WI38 (cell line): Measurements from ENCODE around the gene PHF1.
A peak's percentile ranks its signal among the peaks of the same experiment; 100 is the strongest.
"Not testable (repeated sequence)": the region's sequence is repeated elsewhere in the genome, so short reads cannot be mapped to it uniquely, and the experiment has no call there.

ENCODE experiments used
- H3K4me3 ChIP-seq: 2 replicates; pipeline ENCODE4 v1.5.1; 2011; ENCODE audit warnings: low read depth, mild to moderate bottlenecking, control low read depth, low read length
- CTCF ChIP-seq: IDR thresholded peaks from 2 replicates; pipeline ENCODE4 v1.5.1; 2012; ENCODE audit warnings: low read depth, mild to moderate bottlenecking, control low read depth, low read length

PHF1 gene

DNA sequence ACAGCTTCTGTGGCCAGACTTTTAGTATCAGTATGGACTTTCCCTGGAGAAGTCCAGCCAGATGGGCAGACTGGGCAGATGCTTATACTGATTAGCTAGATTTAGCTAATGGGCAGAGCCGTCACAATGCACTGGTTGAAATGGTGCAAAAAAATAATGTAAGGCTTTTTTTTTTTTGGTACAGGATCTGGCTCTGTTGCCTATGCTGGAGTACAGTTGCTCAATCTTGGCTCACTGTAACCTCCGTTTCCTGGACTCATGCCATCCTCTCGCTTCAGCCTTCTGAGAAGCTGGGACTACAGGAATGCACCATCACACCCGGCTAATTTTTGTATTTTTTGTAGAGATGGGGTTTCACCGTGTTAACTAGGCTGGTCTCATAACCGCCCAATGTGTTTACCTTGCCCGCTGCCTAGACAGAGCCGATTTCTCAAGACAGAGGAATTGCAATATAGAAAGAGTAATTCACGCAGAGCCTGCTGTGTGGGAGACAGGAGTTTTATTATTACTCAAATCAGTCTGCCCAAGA, 35.6 kb upstream of the PHF1 start:
- H3K4me3 ChIP-seq, result no peak overlapping the region
- no peak for TF ChIP-seq CTCF

- no peak overlapping the region for H3K4me3 ChIP-seq
- TF ChIP-seq CTCF, result no peak
Observed at GRCh38 chr6:33377171-33377570, 33.6 kb upstream of the PHF1 start.

DNA sequence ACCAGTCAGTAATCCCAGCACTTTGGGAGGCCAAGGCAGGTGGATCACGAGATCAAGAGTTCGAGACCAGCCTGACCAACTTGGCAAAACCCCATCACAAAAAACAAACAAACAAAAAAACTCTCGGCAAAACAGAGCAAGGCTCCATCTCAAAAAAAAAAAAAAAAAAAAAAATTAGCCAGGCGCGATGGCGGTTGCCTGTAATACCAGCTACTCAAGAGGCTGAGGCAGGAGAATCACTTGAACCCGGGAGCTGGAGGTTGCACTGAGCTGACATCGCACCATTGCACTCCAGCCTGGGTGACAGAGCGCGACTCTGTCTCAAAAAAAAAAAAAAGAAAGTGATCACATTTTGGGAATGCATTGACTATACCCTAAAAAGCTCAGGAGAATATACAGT, 31.6 kb upstream of the PHF1 start:
- H3K4me3 ChIP-seq, result not testable (repeated sequence)

DNA sequence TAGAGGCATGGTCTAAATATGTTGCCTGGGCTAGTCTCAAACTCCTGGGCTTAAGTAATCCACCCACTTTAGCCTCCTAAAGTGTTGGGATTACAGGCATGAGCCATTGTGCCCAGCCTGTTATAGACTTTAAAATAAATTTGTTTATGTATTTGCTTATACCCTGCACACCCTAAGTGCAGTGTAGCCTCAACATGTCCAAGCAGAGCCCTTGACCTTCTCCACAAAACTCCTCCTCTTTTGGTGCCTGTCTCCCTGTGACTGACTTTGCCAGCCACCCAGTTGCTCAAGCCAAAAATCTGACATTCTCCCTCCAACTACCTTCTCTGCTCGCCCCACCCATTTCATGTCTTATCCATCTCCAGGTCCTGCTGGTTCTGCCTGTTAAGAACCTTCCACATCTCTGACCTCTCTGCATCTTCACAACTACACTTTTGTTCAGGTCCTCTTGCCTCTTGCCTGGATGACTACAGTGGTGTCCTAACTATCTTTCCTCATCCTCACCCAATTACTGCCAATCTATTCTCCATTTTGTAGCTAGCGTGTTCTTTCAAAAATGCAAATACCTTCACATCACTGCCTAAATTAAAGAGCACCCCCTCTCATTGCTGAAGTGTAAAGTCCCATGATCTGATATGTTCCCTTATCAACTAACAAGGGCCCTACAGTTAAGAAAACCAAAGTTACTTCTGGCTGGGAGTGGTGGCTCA, 30.4 kb upstream of the PHF1 start:
- TF ChIP-seq CTCF, result no peak

DNA sequence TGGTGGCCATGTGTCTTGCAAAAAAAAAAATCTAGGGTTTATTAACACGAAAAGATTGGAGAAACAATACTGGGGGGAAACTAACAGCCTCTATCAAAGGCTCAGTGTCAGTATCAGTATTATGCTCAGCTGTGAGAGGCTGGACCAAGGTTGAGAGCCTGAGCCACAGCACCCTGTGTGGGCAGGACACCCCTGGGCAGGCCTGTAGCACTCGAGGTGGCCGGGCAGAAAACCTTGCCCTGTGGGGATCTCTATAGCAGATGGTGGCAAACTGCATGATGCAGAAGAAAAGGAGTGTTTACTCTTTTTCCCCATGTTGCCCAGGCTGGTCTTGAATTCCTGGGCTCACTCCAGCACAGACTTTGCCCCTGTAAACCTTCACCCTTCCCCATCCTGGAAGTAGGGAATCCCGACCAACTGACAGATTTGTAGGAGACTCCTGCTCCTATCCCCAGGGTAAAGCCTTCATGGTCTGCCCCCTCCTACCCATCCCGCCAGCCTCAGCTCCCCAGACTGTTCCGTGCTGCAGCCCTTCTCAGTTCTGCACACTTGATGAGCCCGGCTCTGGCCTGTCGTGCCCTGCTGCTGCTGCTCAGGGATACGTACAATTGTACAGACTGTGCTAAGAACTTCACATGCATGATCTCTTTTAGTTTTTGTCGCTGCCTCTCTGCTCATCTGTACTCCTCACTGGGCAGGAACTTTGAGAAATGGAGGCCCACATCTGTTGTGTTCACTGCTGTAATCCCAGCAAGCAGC, 27.2 kb upstream of the PHF1 start:
- no peak for TF ChIP-seq CTCF
- H3K4me3 ChIP-seq, result no peak overlapping the region

More for the DNA sequence above, 30.4 kb upstream of the PHF1 start:
- H3K4me3 ChIP-seq, result no peak overlapping the region

- no peak overlapping the region for H3K4me3 ChIP-seq
- peak; percentile 57 for TF ChIP-seq CTCF
Observed at GRCh38 chr6:33384581-33385020, 26.2 kb upstream of the PHF1 start.

- no peak overlapping the region for H3K4me3 ChIP-seq
- TF ChIP-seq CTCF, result no peak
Observed at GRCh38 chr6:33390173-33390572, 20.6 kb upstream of the PHF1 start.
